Inflammatory macrophage treated with lipopolysaccharide for 1 hour (primary cell): Measurements from ENCODE around the gene ZSWIM4.
A peak's percentile ranks its signal among the peaks of the same experiment; 100 is the strongest.
"Not testable (repeated sequence)": the region's sequence is repeated elsewhere in the genome, so short reads cannot be mapped to it uniquely, and the experiment has no call there.

ENCODE experiments used
- DNase-seq, 2 donors: peaks; one replicate each; pipeline ENCODE4 v3.0.0-alpha.2; 2020 to 2022

The ZSWIM4 gene

GRCh38 chr19:13778847-13779246 is 16.4 kb upstream of the ZSWIM4 start:
- DNase-seq = no peak

DNA sequence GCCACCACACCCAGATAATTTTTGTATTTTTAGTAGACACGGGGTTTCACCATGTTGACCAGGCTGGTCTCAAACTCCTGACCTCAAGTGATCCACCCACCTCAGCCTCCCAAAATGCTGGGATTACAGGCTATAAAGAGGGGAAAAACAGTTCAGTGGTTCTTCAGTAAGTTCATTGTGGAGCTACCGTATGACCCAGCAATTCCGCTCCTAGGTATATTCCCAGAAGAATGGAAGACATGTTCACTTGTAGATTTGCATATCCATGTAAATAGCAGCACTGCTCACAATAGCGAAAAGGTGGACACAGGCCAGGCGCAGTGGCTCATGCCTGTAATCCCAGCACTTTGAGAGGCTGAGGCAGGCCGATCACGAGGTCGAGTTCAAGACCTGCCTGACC is 15.4 kb upstream of the ZSWIM4 start:
- DNase-seq = not testable (repeated sequence)

DNA sequence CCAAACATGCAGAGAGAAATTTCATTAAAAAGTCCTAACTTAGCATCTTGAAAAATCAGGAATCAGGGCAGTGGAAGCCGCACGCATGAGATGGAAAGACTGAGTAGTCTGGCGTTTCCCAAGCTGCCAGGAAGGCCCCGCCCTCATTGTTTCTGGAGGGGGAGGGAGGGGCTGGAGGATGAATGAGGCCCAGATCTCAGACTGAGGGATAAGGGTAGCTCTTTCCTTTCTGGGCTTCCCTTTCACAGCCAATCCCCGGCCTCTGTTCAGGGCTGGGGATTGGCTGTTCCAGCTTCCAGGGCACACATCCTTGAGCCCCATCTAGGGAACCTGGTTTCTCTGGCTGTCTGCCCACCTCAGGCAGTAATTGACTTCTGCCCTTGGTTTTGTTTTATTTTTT is 13.7 kb upstream of the ZSWIM4 start:
- DNase-seq = no peak

- DNase-seq = no peak
Measured at GRCh38 chr19:13782537-13782936, 12.7 kb upstream of the ZSWIM4 start.

DNA sequence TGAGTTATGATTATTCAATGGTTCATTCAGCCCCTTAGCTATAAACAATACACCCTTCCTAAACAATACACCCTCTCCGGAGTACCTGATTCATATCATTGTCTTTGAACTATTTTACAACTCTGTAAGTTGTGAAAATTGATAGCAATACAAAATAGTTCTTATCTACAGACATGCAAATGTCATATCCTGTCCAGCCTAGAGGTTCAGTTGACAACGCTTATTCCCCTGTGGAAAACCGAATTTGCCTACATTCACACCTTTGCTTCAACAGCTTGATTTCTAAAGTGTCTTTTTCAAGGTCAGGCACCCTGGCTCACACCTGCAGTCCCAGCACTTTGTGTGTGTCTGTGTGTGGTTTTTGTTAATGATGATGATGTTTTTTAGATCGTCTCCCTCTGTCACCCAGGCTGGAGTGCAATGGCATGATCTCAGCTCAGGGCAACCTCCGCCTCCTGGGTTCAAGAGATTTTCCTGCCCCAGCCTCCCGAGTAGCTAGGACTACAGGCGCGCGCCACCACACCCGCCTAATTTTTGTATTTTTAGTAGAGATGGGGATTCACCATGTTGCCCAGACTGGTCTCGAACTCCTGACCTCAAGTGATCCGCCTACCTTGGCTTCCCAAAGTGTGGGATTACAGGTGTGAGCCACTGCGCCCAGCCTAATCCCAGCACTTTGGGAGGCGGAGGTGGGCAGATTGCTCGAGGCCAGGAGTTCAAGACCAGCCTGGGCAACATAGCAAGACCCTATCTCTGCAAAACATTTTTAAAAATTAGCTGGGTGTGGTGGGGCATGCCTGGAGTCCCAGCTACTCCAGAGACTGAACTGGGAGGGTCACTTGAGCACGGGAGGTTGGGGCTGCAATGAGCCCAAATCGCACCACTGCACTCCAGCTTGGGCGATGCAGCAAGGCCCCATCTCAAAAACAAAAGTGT is 11.4 kb upstream of the ZSWIM4 start:
- no peak for DNase-seq

GRCh38 chr19:13784731-13785452 is 10.4 kb upstream of the ZSWIM4 start:
- peak in 1 of 2 donors; percentile 74 for DNase-seq

DNA sequence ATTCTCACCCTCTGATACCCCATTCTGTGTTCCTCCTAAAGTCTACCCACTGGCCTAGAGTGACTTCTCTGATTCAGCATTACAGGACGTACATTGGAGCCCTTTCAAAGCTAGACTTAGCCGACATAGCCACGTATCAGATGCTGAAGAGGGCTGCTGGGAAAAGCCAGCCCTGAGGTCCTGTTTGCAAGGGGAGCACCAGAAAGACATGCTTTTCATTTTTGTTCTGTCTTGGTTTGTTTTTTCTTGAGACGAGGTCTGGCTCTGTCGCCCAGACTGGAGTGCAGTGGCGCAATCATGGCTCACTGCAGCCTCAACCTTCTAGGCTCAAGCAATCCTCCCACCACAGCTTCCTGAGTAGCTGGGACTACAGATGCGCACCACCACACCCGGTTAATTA is 6.3 kb upstream of the ZSWIM4 start:
- peak in 1 of 2 donors; percentile 24 for DNase-seq

DNA sequence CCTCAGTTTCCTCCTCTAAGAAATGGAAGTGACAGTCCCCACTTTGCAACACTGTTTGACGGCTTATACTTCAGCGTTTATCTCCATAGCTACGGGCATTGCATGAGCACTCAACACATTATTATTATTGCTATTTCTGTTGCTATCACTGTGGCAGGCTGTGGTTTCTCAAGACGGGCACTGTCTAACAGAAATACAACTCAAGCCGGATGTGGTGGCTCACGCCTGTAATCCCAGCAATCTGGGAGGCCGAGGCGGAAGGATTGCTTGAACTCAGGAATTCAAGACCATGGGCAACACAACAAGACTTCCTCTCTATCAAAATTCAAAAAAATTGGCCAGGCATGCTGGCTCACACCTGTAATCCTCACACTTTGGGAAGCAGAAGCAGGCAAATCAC is 4.9 kb upstream of the ZSWIM4 start:
- peak; percentile 44 to 46 for DNase-seq

DNA sequence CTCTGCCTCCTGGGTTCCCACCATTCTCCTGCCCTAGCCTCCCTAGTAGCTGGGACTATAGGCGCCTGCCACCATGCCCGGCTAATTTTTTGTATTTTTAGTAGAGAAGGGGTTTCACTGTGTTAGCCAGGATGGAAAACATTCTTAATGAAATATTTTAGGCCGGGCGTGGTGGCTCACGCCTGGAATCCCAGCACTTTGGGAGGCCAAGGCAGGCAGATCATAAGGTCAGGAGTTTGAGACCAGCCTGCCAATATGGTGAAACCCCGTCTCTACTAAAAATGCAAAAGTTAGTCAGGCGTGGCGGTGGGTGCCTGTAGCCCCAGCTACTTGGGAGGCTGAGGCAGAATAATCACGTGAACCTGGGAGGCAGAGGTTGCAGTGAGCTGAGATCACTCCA is 1.9 kb upstream of the ZSWIM4 start:
- DNase-seq = not testable (repeated sequence)

- no peak for DNase-seq
Measured at GRCh38 chr19:13794398-13794756, 866 bp upstream of the ZSWIM4 start.

GRCh38 chr19:13795595-13796300 is 505 bp downstream of the ZSWIM4 start:
- DNase-seq = no peak

- peak; percentile 85 to 90 for DNase-seq
Measured at GRCh38 chr19:13796301-13797057, 1.2 kb downstream of the ZSWIM4 start.

DNA sequence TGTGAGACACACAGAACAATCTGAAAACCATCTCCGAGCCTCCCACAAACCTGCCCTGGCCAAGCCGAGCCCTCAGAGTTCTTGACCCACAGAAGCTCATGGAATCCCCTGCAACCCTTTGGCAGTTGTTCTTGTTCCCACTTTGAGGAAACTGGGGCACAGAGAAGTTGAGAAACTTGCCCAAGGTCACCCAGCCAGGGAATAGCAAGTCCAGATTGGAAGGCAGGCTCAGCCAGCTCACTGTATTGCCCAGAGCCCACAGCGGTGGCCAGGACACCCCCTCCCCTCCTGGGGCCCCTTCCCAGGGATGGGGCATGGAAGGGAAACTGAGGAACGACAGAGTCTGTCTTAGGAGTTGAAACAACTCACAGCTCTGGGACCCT is 1.8 kb downstream of the ZSWIM4 start:
- no peak for DNase-seq

GRCh38 chr19:13797870-13798269 is 2.6 kb downstream of the ZSWIM4 start:
- no peak for DNase-seq

GRCh38 chr19:13799669-13800068 is 4.4 kb downstream of the ZSWIM4 start:
- DNase-seq = no peak

GRCh38 chr19:13803038-13803437 is 7.8 kb downstream of the ZSWIM4 start:
- DNase-seq = no peak

DNA sequence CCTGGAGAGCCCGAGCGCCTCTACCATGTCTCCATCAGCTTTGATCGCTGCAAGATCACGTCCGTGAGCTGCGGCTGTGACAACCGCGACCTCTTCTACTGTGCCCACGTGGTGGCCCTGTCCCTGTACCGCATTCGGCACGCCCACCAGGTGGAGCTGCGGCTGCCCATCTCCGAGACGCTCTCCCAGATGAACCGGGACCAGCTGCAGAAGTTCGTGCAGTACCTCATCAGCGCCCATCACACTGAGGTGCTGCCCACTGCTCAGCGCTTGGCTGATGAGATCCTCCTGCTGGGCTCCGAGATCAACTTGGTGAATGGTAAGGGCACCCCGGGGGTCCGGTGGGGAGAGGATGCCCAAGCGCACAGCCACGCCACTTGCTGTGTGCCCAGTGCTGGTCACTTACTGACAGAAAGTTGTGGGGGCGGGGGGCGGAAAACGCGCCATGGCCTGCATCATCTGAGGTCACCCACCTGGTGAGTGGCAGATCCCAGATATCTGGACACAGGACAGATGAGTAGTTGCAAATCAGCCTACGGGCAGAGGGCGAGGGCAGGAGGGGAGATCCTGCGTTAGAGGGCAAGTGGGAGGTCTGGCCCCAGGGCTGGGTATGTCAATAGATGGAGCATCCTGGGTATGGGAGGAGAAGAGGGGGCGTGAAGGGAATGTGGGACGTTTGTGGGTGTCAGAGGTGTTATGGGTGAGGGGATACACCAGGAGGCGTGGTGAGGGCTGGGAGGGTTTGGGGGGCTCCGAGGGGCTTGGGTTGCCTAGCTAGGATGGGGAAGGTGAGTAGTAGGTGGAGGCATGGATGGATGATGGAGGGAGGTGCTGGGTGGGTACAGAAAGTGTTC is 9.8 kb downstream of the ZSWIM4 start:
- no peak for DNase-seq

- no peak for DNase-seq
Measured at GRCh38 chr19:13806728-13807127, 11.5 kb downstream of the ZSWIM4 start.

- DNase-seq = no peak
Measured at GRCh38 chr19:13807421-13808021, 12.3 kb downstream of the ZSWIM4 start.

DNA sequence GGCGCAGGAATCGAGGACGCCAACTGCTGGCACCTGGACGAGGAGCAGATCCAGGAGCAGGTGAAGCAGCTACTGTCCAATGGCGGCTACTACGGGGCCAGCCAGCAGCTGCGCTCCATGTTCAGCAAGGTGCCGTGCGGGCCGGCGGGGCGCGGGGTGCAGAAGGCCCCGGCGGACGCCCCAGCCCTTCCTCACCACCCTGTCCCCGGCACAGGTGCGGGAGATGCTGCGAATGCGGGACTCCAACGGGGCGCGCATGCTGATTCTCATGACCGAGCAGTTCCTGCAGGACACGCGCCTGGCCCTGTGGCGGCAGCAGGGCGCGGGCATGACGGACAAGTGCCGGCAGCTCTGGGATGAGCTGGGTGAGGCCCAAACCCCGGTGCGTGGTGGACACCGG is 13.6 kb downstream of the ZSWIM4 start:
- no peak for DNase-seq

DNA sequence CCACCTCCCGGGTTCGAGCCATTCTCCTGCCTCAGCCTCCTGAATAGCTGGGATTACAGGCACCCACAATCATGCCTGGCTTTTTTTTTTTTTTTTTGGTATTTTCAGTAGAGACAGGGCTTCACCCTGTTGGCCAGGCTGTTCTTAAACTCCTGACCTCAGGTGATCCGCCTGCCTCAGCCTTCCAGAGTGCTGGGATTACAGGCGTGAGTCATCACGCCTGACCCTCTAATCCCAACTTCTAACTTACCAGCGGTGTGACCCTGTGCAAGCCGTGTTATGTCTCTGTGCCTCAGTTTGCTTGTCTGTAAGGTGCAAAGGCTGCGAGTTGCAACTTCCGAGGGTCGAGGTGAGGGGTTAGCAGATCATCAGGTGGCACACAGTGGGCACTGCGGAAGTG is 17.3 kb downstream of the ZSWIM4 start:
- DNase-seq = no peak
